OCI-LY7 (cell line): ENCODE data around the gene COL23A1. TPM values are rescaled to one million over a fixed set of nuclear protein-coding genes. Genes with fewer than 3 reads are reported as not detected.

ENCODE experiments used
- BruUV-seq: library from RNA; stranded (reverse); fragments of 400-500 nt; replicated peaks from 2 replicates; lab custom pipeline; 2021; lab: Mats Ljungman, UMichigan
- CTCF ChIA-PET: fragments of 300-600 bp; sonication (Branson Sonifier 250); formaldehyde crosslinking; loops from one replicate; lab custom pipeline; 2022; ENCODE audit warnings: antibody characterized with exemption; ENCODE audit not compliant: unreplicated experiment; lab: Charles Lee
- POLR2A ChIA-PET: fragments of 300-600 bp; sonication (Branson Sonifier 250); formaldehyde crosslinking; loops from one replicate; lab custom pipeline; 2022; ENCODE audit warnings: antibody characterized with exemption; lab: Charles Lee
- DNase-seq: peaks from one replicate; pipeline ENCODE4 v3.0.0-alpha.2; 2015; ENCODE audit warnings: low spot score
- H2AFZ ChIP-seq: fragments of 200-600 bp; sonication (generic), shearing (Covaris generic); 2 replicates; pipeline ENCODE4 v1.6.1; 2014; ENCODE audit warnings: mild to moderate bottlenecking, antibody characterized with exemption, low read length, moderate library complexity
- H3K27ac ChIP-seq: fragments of 200-600 bp; sonication (generic); 2 replicates; pipeline ENCODE4 v1.5.1; 2014; ENCODE audit warnings: mixed run types, low read depth, mild to moderate bottlenecking, moderate library complexity, low read length, inconsistent platforms; ENCODE audit not compliant: poor library complexity, severe bottlenecking
- H3K36me3 ChIP-seq: fragments of 200-600 bp; sonication (generic); 2 replicates; pipeline ENCODE4 v1.6.1; 2014; ENCODE audit warnings: mild to moderate bottlenecking, antibody characterized with exemption, low read length, moderate library complexity, mixed read lengths; ENCODE audit not compliant: insufficient read depth
- H3K4me1 ChIP-seq: fragments of 200-600 bp; sonication (generic); 2 replicates; pipeline ENCODE4 v1.5.1; 2014; ENCODE audit warnings: mild to moderate bottlenecking, low read length; ENCODE audit not compliant: insufficient read depth, poor library complexity, severe bottlenecking
- H3K4me2 ChIP-seq: fragments of 200-600 bp; sonication (generic); 2 replicates; pipeline ENCODE4 v1.6.1; 2014; ENCODE audit warnings: mild to moderate bottlenecking, low read length
- H3K4me3 ChIP-seq: fragments of 200-600 bp; sonication (generic); 2 replicates; pipeline ENCODE4 v1.5.1; 2014; ENCODE audit warnings: mild to moderate bottlenecking, low read depth, low read length; ENCODE audit not compliant: poor library complexity, severe bottlenecking
- H3K79me2 ChIP-seq: fragments of 200-600 bp; sonication (generic); 2 replicates; pipeline ENCODE4 v1.6.1; 2016; ENCODE audit warnings: low read depth, mild to moderate bottlenecking, low read length, moderate library complexity, mixed read lengths; ENCODE audit not compliant: insufficient read depth
- H3K9me2 ChIP-seq: fragments of 200-600 bp; sonication (generic); 2 replicates; pipeline ENCODE4 v1.6.1; 2016; ENCODE audit warnings: mild to moderate bottlenecking, low read length, mixed read lengths; ENCODE audit not compliant: insufficient read depth
- H3K9me3 ChIP-seq: fragments of 200-600 bp; sonication (generic); 2 replicates; pipeline ENCODE4 v1.6.1; 2014; ENCODE audit warnings: mild to moderate bottlenecking, mixed run types, low read length, mixed read lengths
- H4K20me1 ChIP-seq: fragments of 200-600 bp; sonication (generic); 2 replicates; pipeline ENCODE4 v1.6.1; 2014; ENCODE audit warnings: mild to moderate bottlenecking, antibody characterized with exemption, low read length, moderate library complexity, mixed read lengths; ENCODE audit not compliant: insufficient read depth
- CTCF ChIP-seq: fragments of 200-600 bp; sonication (generic); conservative IDR thresholded peaks from 2 replicates; pipeline ENCODE4 v1.5.1; 2014; ENCODE audit warnings: mild to moderate bottlenecking, antibody characterized with exemption, low read length, moderate library complexity, mixed read lengths
- EZH2phosphoT487 ChIP-seq: fragments of 200-600 bp; sonication (generic); IDR thresholded peaks from 2 replicates; pipeline ENCODE4 v1.6.1; 2018; ENCODE audit warnings: low read depth, borderline replicate concordance, mild to moderate bottlenecking, mixed run types, antibody characterized with exemption, low read length, moderate library complexity, mixed read lengths
- intact Hi-C: fragments of 100-400 bp; cut with micrococcal nuclease; formaldehyde crosslinking; loops from one replicate; pipeline ENCODE4 v1.10.0; 2022; ENCODE audit not compliant: unreplicated experiment
- total RNA-seq, 2 experiments: library from RNA; depleted of rRNA in 1 of 2; stranded (reverse); fragments of >200 nt in 1 of 2; shearing (Covaris generic) in 1 of 2; gene quantifications; 2 replicates each; pipeline ENCODE4 v1.2.3, GENCODE V29; 2014 to 2022

COL23A1 gene
- total RNA-seq, 2 experiments from 2014 or later: 0.53 TPM; not detected in 1

- no peak for TF ChIP-seq CTCF
- no peak for TF ChIP-seq EZH2phosphoT487
- Histone ChIP-seq H3K4me1 (no peaks in the 10 kb centered on the region), H3K36me3 (no peaks in the 10 kb centered on the region), H3K9me3 (no peaks in the 10 kb centered on the region), H2AFZ (no peak overlapping the region), H4K20me1 (no peaks in the 10 kb centered on the region), H3K27ac (no peak overlapping the region), H3K9me2 (no peaks in the 10 kb centered on the region), H3K4me2 (no peak overlapping the region), H3K79me2 (no peaks in the 10 kb centered on the region), H3K4me3 (no peak overlapping the region)
- no peak for DNase-seq
- intact Hi-C loops: no loop called here
- POLR2A ChIA-PET: no interaction called here
- no TSS peak for BruUV-seq
- CTCF ChIA-PET: no interaction called here
Observed at GRCh38 chr5:178366998-178367735, 223.0 kb downstream of the COL23A1 start.

- TF ChIP-seq EZH2phosphoT487: no peak
- TF ChIP-seq CTCF: no peak
- ChIA-PET POLR2A (no interaction called here), CTCF (no interaction called here)
- no peaks in the 10 kb centered on the region for H4K20me1 ChIP-seq
- H3K9me3 ChIP-seq: no peaks in the 10 kb centered on the region
- intact Hi-C loops: no loop called here
- no peak for DNase-seq
- H2AFZ ChIP-seq: no peak overlapping the region
- no peak overlapping the region for H3K4me3 ChIP-seq
- no peaks in the 10 kb centered on the region for H3K79me2 ChIP-seq
- no peaks in the 10 kb centered on the region for H3K36me3 ChIP-seq
- no peaks in the 10 kb centered on the region for H3K4me1 ChIP-seq
- no peak overlapping the region for H3K4me2 ChIP-seq
- no peaks in the 10 kb centered on the region for H3K9me2 ChIP-seq
- H3K27ac ChIP-seq: no peak overlapping the region
- no TSS peak for BruUV-seq
Observed at GRCh38 chr5:178365501-178366440, 224.4 kb downstream of the COL23A1 start.
